GM20431 (cell line): ENCODE measurements around the gene FAF1.
"Not testable (repeated sequence)": the region's sequence is repeated elsewhere in the genome, so short reads cannot be mapped to it uniquely, and the experiment has no call there.

Source experiments
- in situ Hi-C: fragments of 300-500 bp; cut with MseI, MboI; formaldehyde crosslinking; loops from one replicate; pipeline ENCODE4 v1.15.0; 2020; ENCODE audit warnings: low sequenced_read_pairs; ENCODE audit not compliant: unreplicated experiment

The FAF1 gene

DNA sequence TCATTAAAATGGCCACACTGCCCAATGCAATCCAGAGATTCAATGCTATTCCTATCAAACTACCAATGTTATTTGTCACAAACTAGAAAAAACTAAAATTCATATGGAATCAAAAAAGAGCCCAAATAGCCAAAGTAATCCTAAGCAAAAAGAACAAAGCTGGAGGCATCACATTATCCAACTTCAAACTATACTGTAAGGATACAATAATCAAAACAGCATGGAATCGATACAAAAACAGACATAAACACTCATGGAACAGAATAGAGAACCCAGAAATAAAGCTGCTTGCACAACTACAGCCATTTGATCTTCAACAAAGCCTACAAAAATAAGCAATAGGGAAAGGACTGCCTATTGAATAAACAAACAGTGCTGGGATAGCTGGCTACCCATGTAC is 100.4 kb downstream of the FAF1 start:
- in situ Hi-C loops: no loop called here

DNA sequence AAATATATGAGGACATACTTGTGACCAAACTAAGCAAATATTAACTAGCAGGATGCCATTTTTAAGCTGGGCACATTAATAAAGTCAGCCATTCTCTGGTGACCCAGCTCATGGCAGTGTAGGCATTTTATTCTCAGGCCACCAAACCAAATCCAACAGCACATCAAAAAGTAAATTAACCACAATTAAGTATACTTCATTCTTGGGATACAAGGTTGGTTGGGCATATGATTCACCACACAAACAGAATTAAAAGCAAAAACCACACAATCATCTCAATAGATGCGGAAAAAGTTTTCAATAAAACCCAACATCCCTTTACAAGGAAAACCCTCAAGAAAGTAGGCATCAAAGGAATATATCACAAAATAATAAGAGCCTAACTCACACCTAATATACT is 101.3 kb downstream of the FAF1 start:
- in situ Hi-C loops: no loop called here

DNA sequence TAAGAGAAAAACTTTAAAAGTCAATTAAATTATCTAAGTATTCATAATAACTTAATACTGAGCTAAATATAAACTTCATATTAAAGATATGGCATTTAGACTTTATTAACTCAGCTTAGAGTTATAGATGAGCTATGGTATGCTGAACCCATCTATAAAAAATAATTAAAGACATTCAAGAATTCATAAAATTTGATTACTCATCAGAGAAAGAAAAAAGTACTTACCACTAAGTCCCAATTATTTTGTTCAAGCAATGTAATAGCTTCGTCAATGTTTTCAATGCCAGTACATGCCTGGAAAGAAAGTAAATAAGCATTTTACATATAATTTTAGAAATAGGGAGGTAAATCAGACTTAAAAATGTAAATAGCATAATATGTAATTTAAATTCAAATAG is 102.4 kb downstream of the FAF1 start:
- in situ Hi-C loops: no loop called here

DNA sequence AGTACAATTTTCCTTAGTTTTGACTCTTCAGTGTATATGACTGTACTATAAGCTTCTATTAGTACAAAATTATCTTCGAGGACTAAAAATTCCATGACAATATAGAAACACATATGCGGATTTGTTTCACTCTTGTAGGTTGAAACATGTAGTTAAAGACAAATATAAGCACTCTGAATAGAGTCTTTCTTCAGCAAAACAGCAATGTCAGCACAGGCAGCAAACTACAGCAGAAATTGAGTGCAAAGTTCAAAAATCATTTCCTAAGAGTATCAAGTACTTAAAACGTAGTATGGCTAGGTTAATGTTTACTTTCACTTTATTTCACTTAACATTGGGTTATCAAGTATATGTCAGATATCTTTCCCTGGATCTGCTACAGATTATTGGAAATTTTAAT is 106.7 kb downstream of the FAF1 start:
- in situ Hi-C loops: no loop called here

DNA sequence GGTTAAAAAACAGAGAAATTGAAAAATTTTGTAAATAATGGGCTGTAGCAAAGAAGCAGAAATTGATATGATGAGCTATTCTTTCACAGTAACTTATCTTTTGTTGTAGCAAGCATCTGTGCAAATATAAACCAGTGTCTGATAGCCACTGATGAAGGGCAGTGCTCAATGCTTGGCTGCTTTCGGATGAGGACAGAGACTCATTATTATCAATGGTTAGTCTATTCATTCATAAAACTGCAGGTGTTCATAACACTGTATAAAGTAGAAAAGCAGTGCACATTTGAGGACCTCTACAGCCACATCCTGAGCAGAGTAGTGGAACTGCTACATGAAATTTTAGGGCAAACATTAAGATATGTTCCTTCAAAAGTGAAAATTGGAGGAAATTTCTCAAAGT is 107.2 kb downstream of the FAF1 start:
- in situ Hi-C loops: no loop called here

DNA sequence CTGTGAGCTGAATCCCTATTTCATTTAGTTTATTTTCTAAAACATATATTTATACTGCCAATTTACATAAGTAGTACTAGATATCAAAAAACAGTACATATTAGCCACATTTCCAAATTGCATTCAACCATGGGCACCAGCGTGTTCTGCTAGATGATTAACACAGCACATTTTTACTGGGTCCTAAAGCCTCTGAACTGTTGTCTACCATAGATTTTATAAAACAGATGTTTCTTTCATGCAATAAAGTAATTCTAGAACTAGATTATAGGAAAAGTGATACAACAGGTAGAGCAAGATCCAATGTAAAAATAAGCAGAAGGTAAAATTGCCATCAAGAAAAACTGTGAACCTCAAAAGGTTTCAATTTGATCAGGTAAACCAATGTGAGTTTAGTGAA is 108.6 kb downstream of the FAF1 start:
- in situ Hi-C loops: no loop called here

DNA sequence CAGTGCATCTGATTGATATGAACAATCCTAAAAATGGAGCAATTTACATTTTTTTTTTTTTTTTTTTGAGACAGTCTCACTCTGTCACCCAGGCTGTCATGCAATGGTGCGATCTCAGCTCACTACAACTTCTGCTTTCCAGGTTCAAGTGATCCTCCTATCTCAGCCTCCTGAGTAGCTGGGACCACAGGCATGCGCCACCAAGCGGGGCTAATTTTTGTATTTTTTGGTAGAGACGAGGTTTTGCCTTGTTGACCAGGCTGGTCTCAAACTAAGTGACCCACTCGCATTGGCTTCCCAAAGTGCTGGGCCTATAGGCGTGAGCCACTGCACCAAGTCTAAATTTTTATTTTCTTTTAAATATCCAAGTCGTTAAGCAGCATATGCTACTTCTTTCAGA is 109.0 kb downstream of the FAF1 start:
- in situ Hi-C loops: no loop called here

DNA sequence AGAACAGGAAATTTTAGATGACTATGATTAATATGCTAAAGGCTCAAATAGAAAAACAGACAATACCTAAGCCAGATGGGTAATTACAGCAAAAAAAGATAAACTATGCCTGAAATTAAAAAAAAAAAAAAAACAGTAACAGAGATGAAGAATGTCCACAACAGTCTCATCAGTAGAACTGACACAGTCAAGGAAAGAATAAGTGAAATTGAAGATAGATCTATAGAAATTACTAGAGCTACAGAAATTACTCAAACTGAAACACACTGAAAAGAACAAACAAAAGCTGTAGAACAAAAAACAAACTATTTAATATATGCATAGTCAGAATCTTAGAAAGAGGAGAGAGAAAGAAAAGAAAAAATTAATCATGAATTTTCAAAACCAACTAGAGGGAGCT is 112.8 kb downstream of the FAF1 start:
- in situ Hi-C loops: no loop called here

DNA sequence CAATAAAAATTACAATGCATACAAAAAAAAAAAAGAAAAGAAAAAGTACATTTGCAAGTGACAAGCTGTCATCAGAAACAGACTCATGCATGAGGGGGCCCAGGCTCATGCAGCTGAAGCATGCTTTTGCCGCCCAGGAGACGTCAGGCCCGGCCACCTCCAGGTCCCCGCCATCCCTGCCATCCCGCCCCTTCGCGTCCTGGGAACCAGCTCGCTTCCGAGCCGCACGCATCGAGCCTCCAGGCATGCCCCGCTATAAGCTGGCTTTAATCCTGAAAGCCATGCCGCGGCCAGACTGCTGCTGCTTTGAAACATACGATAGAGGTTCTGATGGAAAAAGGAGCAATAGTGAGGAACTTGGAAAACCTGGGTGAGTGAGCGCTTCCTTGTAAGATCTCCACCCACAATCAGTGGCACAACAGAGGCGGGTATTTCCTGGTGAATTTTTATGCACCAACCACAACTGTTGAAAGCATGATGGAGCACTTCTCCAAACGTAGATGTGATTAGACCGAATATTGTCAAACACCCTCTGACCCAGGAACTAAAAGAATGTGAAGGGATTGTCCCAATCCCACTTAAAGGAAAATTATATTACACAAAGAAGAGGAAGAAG is 113.7 kb downstream of the FAF1 start:
- in situ Hi-C loops: no loop called here

DNA sequence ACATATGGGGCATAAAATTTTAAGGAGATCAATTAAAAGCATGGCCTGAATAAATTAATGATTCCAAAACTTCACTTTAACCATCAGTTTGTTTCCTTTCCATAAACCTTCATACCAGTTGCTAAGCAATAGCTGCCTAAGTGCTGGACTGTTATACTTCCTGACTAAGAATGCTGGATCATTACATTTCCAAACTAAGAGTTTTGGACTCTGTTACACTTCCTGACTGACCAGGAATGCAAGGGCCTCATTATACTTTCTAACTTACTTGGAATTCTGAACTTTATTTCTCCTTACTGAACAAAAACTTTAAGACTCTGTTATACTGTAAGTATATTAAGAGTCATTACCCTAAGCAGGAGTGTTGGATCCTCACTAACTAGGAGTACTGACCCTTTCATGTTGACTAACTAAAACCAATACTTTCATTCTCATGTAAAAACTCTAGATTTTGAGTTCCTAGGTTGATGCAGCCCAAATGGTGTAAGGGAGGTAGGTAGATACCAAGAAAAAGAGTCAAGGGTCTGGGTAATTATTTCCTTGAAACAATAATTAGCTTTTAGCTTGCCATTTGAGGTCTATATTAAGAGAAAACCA is 118.2 kb downstream of the FAF1 start:
- in situ Hi-C loops: no loop called here

DNA sequence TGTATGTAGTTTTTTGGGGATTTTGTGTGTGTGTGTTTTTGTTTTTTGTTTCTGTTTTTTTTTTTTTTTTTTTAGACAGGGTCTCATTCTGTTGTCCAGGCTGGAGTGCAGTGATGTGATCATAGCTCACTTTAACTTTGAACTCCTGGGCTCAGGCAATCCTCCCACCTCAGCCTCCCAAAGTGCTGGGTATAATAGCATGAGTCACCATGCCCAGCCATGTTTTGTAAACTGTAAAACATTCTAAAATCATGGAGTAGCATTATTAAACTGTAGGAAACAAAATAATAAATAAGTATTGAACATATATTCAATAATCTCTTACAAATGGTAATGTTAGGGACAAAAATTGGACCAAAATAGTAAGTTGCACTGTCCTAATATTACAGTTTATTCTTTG is 124.0 kb downstream of the FAF1 start:
- in situ Hi-C loops: no loop called here

DNA sequence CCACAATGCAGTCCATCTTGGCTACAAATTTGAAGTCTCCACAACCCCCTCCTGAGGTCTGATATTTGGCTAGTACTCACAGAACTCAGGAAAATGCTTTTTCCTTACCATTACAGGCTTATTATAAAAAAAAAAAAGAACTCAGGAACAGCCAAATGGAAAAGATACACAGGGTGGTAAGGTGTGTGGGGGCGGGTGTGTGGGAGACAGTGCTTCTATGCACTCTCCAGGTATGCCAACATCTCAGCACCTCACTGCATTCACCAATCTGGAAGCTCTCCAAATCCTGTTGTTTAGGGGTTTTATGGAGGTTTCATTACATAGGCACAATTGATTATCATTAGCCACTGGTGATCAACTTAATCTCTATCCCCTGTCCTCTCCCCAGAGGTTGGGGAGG is 126.9 kb downstream of the FAF1 start:
- in situ Hi-C loops: no loop called here

DNA sequence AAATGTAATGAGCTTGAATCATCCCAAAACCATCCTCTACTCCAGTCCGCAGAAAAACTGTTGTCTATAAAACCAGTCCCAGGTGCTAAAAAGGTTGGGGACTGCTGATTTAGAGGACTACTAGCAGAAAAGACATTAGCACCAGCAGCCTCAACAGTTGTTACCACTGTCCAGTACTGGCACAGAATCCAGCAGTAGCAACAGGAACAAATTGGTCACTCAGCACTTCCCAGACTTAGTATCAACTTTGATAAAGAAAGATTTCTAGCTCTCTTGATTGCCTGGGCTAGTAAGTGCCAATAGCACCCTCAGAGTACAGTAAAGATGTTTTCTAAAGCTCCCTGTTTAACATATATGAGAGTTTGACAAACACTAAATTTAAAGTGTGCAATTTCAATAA is 127.9 kb downstream of the FAF1 start:
- in situ Hi-C loops: no loop called here

DNA sequence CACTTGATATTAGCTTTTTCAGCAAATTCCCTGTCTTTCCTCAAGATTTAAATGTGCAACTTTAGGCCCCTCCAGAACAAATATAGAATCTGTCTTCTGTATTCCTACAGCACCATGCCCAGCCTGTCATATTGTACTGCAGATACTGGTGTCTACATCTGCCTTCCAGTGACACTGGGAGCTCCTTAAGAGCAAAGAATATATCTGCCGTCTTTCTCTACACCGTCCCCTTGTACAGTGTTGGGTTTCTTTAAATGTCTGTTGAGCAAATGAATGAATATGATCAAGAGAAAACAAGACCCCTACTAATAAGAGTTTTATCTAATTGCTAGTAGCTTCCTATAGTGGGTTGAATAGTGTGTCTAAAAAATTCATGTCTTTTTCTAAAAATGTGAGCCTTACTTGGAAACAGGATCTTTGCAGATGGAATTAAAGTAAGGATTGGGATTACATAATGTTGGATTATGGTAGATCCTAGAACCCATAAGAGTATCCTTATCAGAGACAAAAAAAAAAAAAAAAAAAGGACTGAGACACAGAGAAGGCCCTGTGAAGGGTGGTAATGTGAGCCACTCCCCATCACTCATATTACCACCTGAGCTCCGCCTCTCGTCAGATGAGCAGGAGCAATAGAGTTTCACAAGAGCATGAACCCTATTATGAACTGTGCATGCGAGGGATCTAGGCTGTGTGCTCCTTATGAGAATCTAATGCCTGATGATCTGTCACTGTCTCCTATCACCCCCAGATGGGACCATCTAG is 128.6 kb downstream of the FAF1 start:
- in situ Hi-C loops: no loop called here

DNA sequence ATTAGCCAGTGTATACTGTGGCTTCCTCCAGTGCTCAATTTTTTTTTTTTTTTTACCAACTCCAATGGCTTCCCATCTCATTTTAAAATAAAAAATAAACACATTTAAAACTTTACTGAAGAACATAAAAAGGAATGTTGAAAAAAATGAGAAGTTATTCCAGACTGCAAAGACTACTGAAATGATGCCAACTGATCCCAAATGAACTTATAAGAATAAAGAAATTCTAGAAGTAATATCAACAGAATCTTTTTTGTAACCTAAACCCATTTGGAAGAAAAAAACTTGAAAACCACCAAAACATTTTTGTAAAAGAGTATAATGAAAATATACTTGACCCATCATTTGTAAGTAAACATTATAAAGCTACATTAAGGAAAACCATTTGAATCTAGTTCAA is 129.4 kb downstream of the FAF1 start:
- in situ Hi-C loops: no loop called here

DNA sequence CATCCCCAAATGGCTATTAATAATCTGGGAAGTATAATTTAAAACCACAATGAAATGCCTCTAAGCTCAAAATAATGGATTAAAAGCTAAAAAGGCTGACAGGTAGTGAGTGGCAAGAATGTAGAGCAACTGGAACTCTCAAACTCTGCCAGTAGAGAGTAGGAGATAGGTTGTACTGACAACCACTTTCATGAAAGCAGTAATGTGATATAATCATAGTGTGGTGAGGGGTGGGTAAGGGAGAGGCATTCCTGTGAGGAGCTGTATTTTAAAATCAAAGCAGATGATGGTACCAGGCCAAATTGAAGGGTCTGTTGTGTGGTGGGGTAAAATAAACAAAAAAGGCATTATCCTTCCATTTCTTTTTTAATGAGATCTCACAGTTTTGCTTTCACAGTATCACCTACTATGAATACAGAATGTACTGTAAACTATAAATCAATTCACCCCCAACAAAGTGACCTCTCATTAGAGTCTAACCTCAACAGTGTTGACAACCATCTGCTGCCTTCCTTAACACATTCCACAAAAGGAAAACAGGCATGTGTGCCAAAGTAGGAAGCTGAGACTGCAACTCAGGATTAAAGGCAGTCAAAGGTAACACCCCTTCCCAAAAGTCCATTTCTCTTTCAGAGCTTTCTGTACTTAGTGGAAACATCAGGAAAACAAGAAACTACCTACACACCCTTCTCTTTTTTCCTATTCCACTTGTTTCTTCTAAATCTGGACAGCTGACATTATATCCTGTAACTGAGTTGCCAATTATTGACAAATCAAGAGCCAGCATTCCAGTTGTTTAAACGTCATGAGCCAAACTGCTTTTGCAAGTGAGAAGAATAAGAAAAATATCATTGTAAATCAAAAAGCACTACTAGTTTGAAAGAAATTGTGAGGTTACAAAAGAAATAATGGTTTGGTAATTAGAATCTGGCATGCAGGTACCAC is 130.8 kb downstream of the FAF1 start:
- in situ Hi-C loops: no loop called here

DNA sequence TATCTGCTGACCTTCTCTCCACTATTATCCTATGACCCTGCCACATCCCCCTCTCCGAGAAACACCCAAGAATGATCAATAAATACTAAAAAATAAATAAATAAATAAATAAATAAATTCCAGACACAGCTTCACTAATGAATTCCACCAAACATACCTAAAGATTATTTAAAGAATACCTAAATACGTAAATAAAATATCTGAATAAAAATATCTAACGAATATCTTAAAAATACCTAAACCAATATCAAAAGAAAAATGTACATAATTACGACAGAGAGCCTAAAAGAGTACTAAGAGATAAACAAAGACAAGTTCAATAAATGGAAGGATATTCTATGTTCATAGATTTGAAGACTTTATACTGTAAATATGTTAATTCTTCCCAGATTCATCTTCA is 132.5 kb downstream of the FAF1 start:
- in situ Hi-C loops: no loop called here

DNA sequence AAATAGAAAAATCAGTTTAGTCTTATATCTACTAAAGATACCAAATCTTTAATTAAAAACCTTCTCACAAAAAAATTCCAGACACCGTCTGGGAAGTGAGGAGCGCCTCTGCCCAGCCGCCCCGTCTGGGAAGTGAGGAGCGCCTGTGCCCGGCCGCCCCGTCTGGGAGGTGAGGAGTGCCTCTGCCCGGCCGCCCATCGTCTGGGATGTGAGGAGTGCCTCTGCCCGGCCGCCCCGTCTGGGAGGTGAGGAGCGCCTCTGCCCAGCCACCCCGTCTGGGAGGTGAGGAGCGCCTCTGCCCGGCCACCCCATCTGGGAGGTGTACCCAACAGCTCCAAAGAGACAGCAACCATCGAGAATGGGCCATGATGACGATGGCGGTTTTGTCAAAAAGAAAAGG is 133.3 kb downstream of the FAF1 start:
- in situ Hi-C loops: not testable (repeated sequence)

DNA sequence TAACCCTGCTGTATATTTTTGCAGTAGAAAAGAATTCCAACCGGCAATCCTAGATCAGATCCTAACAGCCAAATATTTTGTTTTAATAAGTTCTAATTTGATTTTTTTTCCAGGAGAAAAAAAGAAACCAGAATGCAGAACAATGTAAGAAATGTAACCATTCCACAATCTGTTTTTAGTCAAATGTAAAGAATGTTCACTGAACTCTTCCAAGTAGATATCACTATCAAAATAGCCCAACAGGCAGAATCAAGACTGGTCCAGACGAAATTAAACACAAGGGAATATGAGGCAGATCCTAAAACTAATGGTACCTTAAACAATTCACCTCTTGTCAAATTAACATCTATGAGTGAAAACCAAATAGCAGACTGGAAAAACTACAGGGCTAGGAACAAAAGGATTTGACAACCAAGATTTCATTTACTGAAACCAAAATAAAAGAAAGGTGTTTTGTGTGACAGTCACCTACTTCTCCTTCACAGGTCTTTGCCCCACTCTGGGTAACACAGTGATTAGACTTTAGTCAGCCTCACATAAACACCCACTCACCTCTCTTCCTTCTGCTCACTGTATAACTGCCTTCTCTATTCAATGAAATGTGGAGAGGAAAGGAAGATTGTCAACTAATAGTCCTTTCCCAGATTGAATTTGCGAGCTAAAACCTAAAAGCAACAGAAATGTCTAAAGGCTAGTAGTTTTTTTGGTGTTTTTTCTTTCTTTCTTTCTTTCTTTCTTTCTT is 137.9 kb downstream of the FAF1 start:
- in situ Hi-C loops: no loop called here

DNA sequence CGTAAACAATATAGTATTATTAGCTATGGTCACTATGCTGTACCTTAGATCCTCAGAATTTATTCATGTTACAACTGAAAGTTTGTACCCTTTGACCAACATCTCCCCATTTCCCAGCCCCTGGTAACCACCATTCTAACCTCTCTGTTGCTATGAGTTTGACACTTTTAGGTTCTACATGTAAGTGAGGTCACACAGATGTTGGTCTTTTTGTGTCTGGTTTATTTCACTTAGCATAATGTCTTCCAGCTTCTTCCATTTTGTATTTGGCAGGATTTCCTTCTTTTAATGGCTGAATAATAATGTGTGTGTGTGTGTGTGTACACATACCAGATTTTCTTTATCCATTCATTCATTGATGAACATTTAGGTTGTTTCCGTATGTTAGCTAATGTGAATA is 139.5 kb downstream of the FAF1 start:
- in situ Hi-C loops: no loop called here
